Upper lobe of left lung (tissue), 6 donors: ENCODE data around the gene SETD4. TPM values are rescaled to one million over a fixed set of nuclear protein-coding genes. Genes with fewer than 3 reads are reported as not detected.

ENCODE experiments used
- ATAC-seq, 2 donors: fragments of 200-7000 bp; cut with Tn5 transposase; one replicate each; pipeline ENCODE4 v1.9.1; 2022; ENCODE audit warnings: mild to moderate bottlenecking in 2 of 2, moderate library complexity in 2 of 2; ENCODE audit not compliant: low FRiP score in 2 of 2
- DNase-seq, 2 donors: peaks; one replicate each; pipeline ENCODE4 v3.0.0-alpha.2; 2019 to 2020
- H3K27ac ChIP-seq, 4 donors: fragments of 200-600 bp; sonication (generic); one replicate each; pipeline ENCODE4 v1.5.1; 2016 to 2019
- H3K27me3 ChIP-seq, 4 donors: fragments of 200-600 bp; sonication (generic); one replicate each; pipeline ENCODE4 v1.5.1; 2017 to 2019
- H3K36me3 ChIP-seq, 4 donors: fragments of 200-600 bp; sonication (generic); one replicate each; pipeline ENCODE4 v1.5.1; 2016 to 2019
- H3K4me1 ChIP-seq, 4 donors: fragments of 200-600 bp; sonication (generic); one replicate each; pipeline ENCODE4 v1.5.1; 2018 to 2019
- H3K4me3 ChIP-seq, 4 donors: fragments of 200-600 bp; sonication (generic); one replicate each; pipeline ENCODE4 v1.5.1; 2017 to 2019; ENCODE audit warnings: mild to moderate bottlenecking in 2 of 4, moderate library complexity in 1 of 4
- H3K9me3 ChIP-seq, 4 donors: fragments of 200-600 bp; sonication (generic); one replicate each; pipeline ENCODE4 v1.5.1; 2018 to 2019
- EP300 ChIP-seq, 4 donors: sonication (generic); formaldehyde crosslinking; IDR thresholded peaks; one replicate each; pipeline ENCODE4 v1.5.1; 2017; ENCODE audit warnings: antibody characterized with exemption in 4 of 4, control low read depth in 2 of 4
- POLR2A ChIP-seq, 4 donors: fragments of 450-650 bp; IDR thresholded peaks; one replicate each; pipeline ENCODE4 v1.5.1; 2016 to 2017; ENCODE audit warnings: antibody characterized with exemption in 4 of 4, mild to moderate bottlenecking in 2 of 4
- POLR2AphosphoS5 ChIP-seq, 2 donors: sonication (generic); formaldehyde crosslinking; IDR thresholded peaks; one replicate each; pipeline ENCODE4 v1.5.1; 2017; ENCODE audit warnings: antibody characterized with exemption in 2 of 2
- WGBS, 2 donors: methylation state at CpG; one replicate each; pipeline ENCODE4 v1.1.5; 2017 to 2018; 5-methylcytosine and 5-hydroxymethylcytosine counted together
- total RNA-seq, 6 donors: library from RNA; depleted of rRNA in 4 of 6; stranded (reverse); fragments of >200 nt in 4 of 6; gene quantifications; one replicate each; pipeline versions ENCODE4 v1.1.0 to v1.2.1, GENCODE V29; 2016 to 2021
- TF ChIP-seq, protein P1 (sequence below), 6 experiments: fragments of 450-650 bp in 4 of 6; fragments of 200-600 bp in 2 of 6; sonication (generic) in 2 of 6; IDR thresholded peaks; one replicate each; pipeline ENCODE4 v1.5.1; 2016 to 2019; ENCODE audit warnings: antibody characterized with exemption in 6 of 6
- donor health status: DM: no; HTN: no; CAD: no; lungs with moderate emphysema.
- donor health status: DM: no; HTN: yes; CAD: no; lungs with severe emphysema.

SETD4 gene
- total RNA-seq, 6 donors from 2014 or later: 16.0 to 55.5 (median 25.1) TPM

- no peak overlapping the region for H3K27ac ChIP-seq
- H3K36me3 ChIP-seq: no peaks in the 10 kb centered on the region
- H3K9me3 ChIP-seq: no peaks in the 10 kb centered on the region
- H3K4me3 ChIP-seq: no peak overlapping the region
- no peak for ATAC-seq
- no peak for DNase-seq
- TF ChIP-seq, protein P1, sequence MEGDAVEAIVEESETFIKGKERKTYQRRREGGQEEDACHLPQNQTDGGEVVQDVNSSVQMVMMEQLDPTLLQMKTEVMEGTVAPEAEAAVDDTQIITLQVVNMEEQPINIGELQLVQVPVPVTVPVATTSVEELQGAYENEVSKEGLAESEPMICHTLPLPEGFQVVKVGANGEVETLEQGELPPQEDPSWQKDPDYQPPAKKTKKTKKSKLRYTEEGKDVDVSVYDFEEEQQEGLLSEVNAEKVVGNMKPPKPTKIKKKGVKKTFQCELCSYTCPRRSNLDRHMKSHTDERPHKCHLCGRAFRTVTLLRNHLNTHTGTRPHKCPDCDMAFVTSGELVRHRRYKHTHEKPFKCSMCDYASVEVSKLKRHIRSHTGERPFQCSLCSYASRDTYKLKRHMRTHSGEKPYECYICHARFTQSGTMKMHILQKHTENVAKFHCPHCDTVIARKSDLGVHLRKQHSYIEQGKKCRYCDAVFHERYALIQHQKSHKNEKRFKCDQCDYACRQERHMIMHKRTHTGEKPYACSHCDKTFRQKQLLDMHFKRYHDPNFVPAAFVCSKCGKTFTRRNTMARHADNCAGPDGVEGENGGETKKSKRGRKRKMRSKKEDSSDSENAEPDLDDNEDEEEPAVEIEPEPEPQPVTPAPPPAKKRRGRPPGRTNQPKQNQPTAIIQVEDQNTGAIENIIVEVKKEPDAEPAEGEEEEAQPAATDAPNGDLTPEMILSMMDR (IDR thresholded peaks at IDR 0.05): no peak
- no peak for TF ChIP-seq POLR2A (IDR thresholded peaks at IDR 0.05)
- TF ChIP-seq POLR2AphosphoS5 (IDR thresholded peaks at IDR 0.05): no peak
- TF ChIP-seq EP300 (IDR thresholded peaks at IDR 0.05): no peak
- H3K4me1 ChIP-seq: no peaks in the 10 kb centered on the region
- WGBS, 2 donors: 76 to 80% methylated on average over 6 of the region's 6 CpGs
- no peaks in the 10 kb centered on the region for H3K27me3 ChIP-seq
Measured at GRCh38 chr21:36087362-36088138, 27.2 kb upstream of the SETD4 start.

- no peak for TF ChIP-seq EP300 (IDR thresholded peaks at IDR 0.05)
- TF ChIP-seq POLR2A (IDR thresholded peaks at IDR 0.05): no peak
- TF ChIP-seq, protein P1 (IDR thresholded peaks at IDR 0.05): no peak
- no peak for TF ChIP-seq POLR2AphosphoS5 (IDR thresholded peaks at IDR 0.05)
- ATAC-seq: no peak
- WGBS, 2 donors: 82 to 88% methylated on average over 3 of the region's 3 CpGs
- Histone ChIP-seq H3K27me3 (no peaks in the 10 kb centered on the region), H3K4me3 (no peak overlapping the region), H3K9me3 (no peaks in the 10 kb centered on the region), H3K27ac (no peak overlapping the region), H3K36me3 (no peaks in the 10 kb centered on the region), H3K4me1 (peaks cover 0 to 7% (median 2%) of the 10 kb centered on the region in 4 donors)
- DNase-seq: no peak
Measured at GRCh38 chr21:36082237-36082664, 21.9 kb upstream of the SETD4 start.

DNA sequence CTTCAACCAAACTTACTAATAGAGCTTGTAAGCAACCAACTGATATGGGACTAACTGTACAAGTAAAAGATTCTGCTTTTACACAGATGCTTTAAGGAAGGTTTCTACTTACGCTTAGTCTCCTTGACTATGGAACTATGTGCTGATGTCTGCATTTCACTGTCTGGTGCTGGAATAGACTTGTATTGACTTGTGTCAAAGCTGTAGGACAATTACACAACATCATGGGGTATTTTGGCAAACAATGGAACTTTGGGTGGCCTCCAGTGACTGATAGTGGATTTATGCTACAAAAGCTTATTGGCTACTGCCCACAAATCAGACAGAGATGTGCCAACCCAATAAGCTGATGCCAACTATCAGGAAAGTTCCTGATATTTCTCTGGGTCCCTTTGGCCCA, 20.1 kb upstream of the SETD4 start:
- no peaks in the 10 kb centered on the region for H3K27me3 ChIP-seq
- ATAC-seq: no peak
- no peak overlapping the region for H3K4me3 ChIP-seq
- H3K9me3 ChIP-seq: no peaks in the 10 kb centered on the region
- no peak for TF ChIP-seq POLR2A (IDR thresholded peaks at IDR 0.05)
- TF ChIP-seq, protein P1 (IDR thresholded peaks at IDR 0.05): no peak
- no peak overlapping the region for H3K27ac ChIP-seq
- 78 to 100% methylated on average over 1 of the region's 1 CpG for WGBS, 2 donors
- no peaks in the 10 kb centered on the region for H3K36me3 ChIP-seq
- peaks cover 0 to 12% (median 2%) of the 10 kb centered on the region in 4 donors for H3K4me1 ChIP-seq
- DNase-seq: no peak

GRCh38 chr21:36079671-36080070, 19.3 kb upstream of the SETD4 start:
- no peak overlapping the region for H3K4me3 ChIP-seq
- ATAC-seq: no peak
- no peak for DNase-seq
- H3K27me3 ChIP-seq: no peaks in the 10 kb centered on the region
- no peaks in the 10 kb centered on the region for H3K9me3 ChIP-seq
- H3K4me1 ChIP-seq: peaks cover 0 to 12% (median 2%) of the 10 kb centered on the region in 4 donors
- no peaks in the 10 kb centered on the region for H3K36me3 ChIP-seq
- H3K27ac ChIP-seq: no peak overlapping the region
- TF ChIP-seq EP300 (IDR thresholded peaks at IDR 0.05) (no peak), POLR2AphosphoS5 (IDR thresholded peaks at IDR 0.05) (no peak), POLR2A (IDR thresholded peaks at IDR 0.05) (no peak)
- TF ChIP-seq, protein P1 (IDR thresholded peaks at IDR 0.05): no peak
- 84 to 90% methylated on average over 8 of the region's 8 CpGs for WGBS, 2 donors
